ENCODE data around the gene HEATR1.
A peak's percentile ranks its signal among the peaks of the same experiment; 100 is the strongest.

Gene HEATR1

GRCh38 chr1:236540813-236541465 is 63.4 kb downstream of the HEATR1 start:
- Histone ChIP-seq H3K36me3 (ENCODE audit: insufficient read depth, low read length) (peaks cover 27% of the 10 kb centered on the region), H3K4me3 (ENCODE audit: low read depth, low read length) (no peak overlapping the region), H3K4me1 (ENCODE audit: control insufficient read depth, insufficient read depth, low read length, unreplicated experiment) (no peaks in the 10 kb centered on the region), H3K27ac (ENCODE audit: low read depth, low read length) (no peak overlapping the region), H2AFZ (ENCODE audit: low read length, unreplicated experiment) (no peak overlapping the region), H3K79me2 (ENCODE audit: control insufficient read depth, insufficient read depth, low read length, unreplicated experiment) (peaks cover 4% of the 10 kb centered on the region), H3K27me3 (ENCODE audit: insufficient read depth, low read length) (no peaks in the 10 kb centered on the region)

DNA sequence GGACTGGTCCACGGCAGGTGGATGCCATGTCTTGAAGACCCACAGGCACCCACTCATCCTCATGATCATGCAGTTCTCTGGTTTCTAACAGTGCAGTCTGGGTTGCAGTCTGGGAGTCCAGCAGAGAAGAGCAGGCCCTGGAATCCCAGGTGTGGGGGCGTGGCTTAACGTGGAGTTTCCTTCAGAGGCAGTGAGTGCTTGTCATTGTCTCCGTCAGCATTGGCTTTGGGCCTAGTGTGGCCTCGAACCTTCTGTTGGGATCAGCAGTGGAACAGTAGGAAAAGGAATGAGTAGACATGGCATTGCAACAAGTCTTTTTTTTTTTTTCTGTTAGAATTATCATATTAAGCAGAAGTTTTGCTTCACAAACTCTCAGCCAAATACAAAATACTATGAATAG is 67.8 kb downstream of the HEATR1 start:
- Histone ChIP-seq H2AFZ (ENCODE audit: low read length, unreplicated experiment) (no peak overlapping the region), H3K27me3 (ENCODE audit: insufficient read depth, low read length) (no peaks in the 10 kb centered on the region), H3K4me3 (ENCODE audit: low read depth, low read length) (no peak overlapping the region), H3K4me1 (ENCODE audit: control insufficient read depth, insufficient read depth, low read length, unreplicated experiment) (peaks cover 18% of the 10 kb centered on the region), H3K27ac (ENCODE audit: low read depth, low read length) (no peak overlapping the region), H3K36me3 (ENCODE audit: insufficient read depth, low read length) (peaks cover 8% of the 10 kb centered on the region), H3K79me2 (ENCODE audit: control insufficient read depth, insufficient read depth, low read length, unreplicated experiment) (peaks cover 19% of the 10 kb centered on the region)

DNA sequence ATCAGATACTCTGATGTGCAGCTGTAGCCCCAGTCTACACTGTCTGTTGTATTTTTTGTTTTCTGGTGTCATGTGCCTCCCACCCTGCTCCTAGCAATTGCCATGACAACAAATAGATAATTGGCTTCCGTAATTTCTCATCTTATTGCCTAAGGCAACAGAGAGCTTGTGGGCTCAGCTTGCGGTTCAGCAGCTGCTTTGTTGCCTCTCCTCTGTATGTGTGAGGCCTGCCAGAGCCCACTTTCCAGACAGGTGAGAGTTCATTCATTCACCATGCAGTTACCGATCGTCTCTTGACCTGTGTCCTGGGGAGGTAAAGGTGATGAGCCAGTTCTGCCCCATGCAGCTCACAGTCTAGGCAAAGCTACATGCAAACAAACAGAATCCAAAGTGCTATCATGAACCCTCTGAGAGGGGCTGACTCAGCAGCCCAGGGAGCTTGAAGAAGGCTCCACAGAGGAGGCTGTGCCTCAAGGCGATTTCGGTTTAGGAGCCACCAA is 68.6 kb downstream of the HEATR1 start:
- Histone ChIP-seq H2AFZ (ENCODE audit: low read length, unreplicated experiment) (no peak overlapping the region), H3K79me2 (ENCODE audit: control insufficient read depth, insufficient read depth, low read length, unreplicated experiment) (peaks cover 19% of the 10 kb centered on the region), H3K4me3 (ENCODE audit: low read depth, low read length) (no peak overlapping the region), H3K4me1 (ENCODE audit: control insufficient read depth, insufficient read depth, low read length, unreplicated experiment) (peaks cover 20% of the 10 kb centered on the region), H3K36me3 (ENCODE audit: insufficient read depth, low read length) (peaks cover 8% of the 10 kb centered on the region; the same call in 1 of the 2 replicates), H3K27ac (ENCODE audit: low read depth, low read length) (no peak overlapping the region), H3K27me3 (ENCODE audit: insufficient read depth, low read length) (no peaks in the 10 kb centered on the region)

- Histone ChIP-seq H3K27ac (ENCODE audit: low read depth, low read length) (no peak overlapping the region), H3K79me2 (ENCODE audit: control insufficient read depth, insufficient read depth, low read length, unreplicated experiment) (peaks cover 19% of the 10 kb centered on the region), H2AFZ (ENCODE audit: low read length, unreplicated experiment) (no peak overlapping the region), H3K27me3 (ENCODE audit: insufficient read depth, low read length) (no peaks in the 10 kb centered on the region), H3K4me1 (ENCODE audit: control insufficient read depth, insufficient read depth, low read length, unreplicated experiment) (peaks cover 20% of the 10 kb centered on the region), H3K36me3 (ENCODE audit: insufficient read depth, low read length) (peaks cover 8% of the 10 kb centered on the region; the same call in 1 of the 2 replicates), H3K4me3 (ENCODE audit: low read depth, low read length) (no peak overlapping the region)
Observed at GRCh38 chr1:236535190-236535589, 69.1 kb downstream of the HEATR1 start.

GRCh38 chr1:236534151-236534651 is 70.1 kb downstream of the HEATR1 start:
- H3K27ac ChIP-seq (ENCODE audit: low read depth, low read length) = peak overlapping the region; percentile 22; the same call in 1 of the 2 replicates
- H3K4me1 ChIP-seq (ENCODE audit: control insufficient read depth, insufficient read depth, low read length, unreplicated experiment) = peaks cover 20% of the 10 kb centered on the region
- H2AFZ ChIP-seq (ENCODE audit: low read length, unreplicated experiment) = no peak overlapping the region
- H3K27me3 ChIP-seq (ENCODE audit: insufficient read depth, low read length) = no peaks in the 10 kb centered on the region
- no peak overlapping the region for H3K4me3 ChIP-seq (ENCODE audit: low read depth, low read length)
- peaks cover 8% of the 10 kb centered on the region; the same call in 1 of the 2 replicates for H3K36me3 ChIP-seq (ENCODE audit: insufficient read depth, low read length)
- peaks cover 19% of the 10 kb centered on the region for H3K79me2 ChIP-seq (ENCODE audit: control insufficient read depth, insufficient read depth, low read length, unreplicated experiment)

- Histone ChIP-seq H3K27me3 (ENCODE audit: insufficient read depth, low read length) (no peaks in the 10 kb centered on the region), H3K27ac (ENCODE audit: low read depth, low read length) (no peak overlapping the region), H3K4me3 (ENCODE audit: low read depth, low read length) (no peak overlapping the region), H3K36me3 (ENCODE audit: insufficient read depth, low read length) (no peaks in the 10 kb centered on the region; the same call in 1 of the 2 replicates), H3K4me1 (ENCODE audit: control insufficient read depth, insufficient read depth, low read length, unreplicated experiment) (peaks cover 20% of the 10 kb centered on the region), H3K79me2 (ENCODE audit: control insufficient read depth, insufficient read depth, low read length, unreplicated experiment) (peaks cover 19% of the 10 kb centered on the region), H2AFZ (ENCODE audit: low read length, unreplicated experiment) (no peak overlapping the region)
Observed at GRCh38 chr1:236532850-236533249, 71.5 kb downstream of the HEATR1 start.

DNA sequence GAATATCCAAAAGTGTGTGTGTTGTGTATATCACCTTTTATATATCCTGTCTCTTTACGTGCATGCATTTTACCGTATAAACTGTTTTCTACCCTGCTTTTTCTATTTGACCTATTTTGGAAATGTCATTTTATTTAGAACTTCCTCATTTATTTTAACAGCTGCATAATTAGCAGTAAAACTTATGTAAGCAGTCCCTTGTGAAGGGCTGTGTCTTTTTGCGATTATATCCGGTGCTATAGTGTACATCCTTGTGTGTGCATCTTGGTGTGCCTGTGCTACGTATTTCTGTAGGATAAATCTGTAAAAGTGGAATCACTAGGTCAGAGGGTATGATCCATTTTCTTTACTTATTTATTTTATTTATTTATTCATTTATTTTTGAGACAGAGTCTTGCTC is 73.4 kb downstream of the HEATR1 start:
- H3K27ac ChIP-seq (ENCODE audit: low read depth, low read length) = no peak overlapping the region
- H3K4me3 ChIP-seq (ENCODE audit: low read depth, low read length) = no peak overlapping the region
- peaks cover 20% of the 10 kb centered on the region for H3K4me1 ChIP-seq (ENCODE audit: control insufficient read depth, insufficient read depth, low read length, unreplicated experiment)
- H3K79me2 ChIP-seq (ENCODE audit: control insufficient read depth, insufficient read depth, low read length, unreplicated experiment) = peaks cover 28% of the 10 kb centered on the region
- peaks cover 6% of the 10 kb centered on the region; the same call in 1 of the 2 replicates for H3K36me3 ChIP-seq (ENCODE audit: insufficient read depth, low read length)
- no peaks in the 10 kb centered on the region for H3K27me3 ChIP-seq (ENCODE audit: insufficient read depth, low read length)
- H2AFZ ChIP-seq (ENCODE audit: low read length, unreplicated experiment) = no peak overlapping the region

- Histone ChIP-seq H3K4me1 (ENCODE audit: control insufficient read depth, insufficient read depth, low read length, unreplicated experiment) (peaks cover 20% of the 10 kb centered on the region), H2AFZ (ENCODE audit: low read length, unreplicated experiment) (no peak overlapping the region), H3K27ac (ENCODE audit: low read depth, low read length) (no peak overlapping the region), H3K4me3 (ENCODE audit: low read depth, low read length) (no peak overlapping the region), H3K36me3 (ENCODE audit: insufficient read depth, low read length) (peaks cover 8% of the 10 kb centered on the region; the same call in 1 of the 2 replicates), H3K27me3 (ENCODE audit: insufficient read depth, low read length) (no peaks in the 10 kb centered on the region), H3K79me2 (ENCODE audit: control insufficient read depth, insufficient read depth, low read length, unreplicated experiment) (peaks cover 29% of the 10 kb centered on the region)
Observed at GRCh38 chr1:236530286-236530685, 74.0 kb downstream of the HEATR1 start.

DNA sequence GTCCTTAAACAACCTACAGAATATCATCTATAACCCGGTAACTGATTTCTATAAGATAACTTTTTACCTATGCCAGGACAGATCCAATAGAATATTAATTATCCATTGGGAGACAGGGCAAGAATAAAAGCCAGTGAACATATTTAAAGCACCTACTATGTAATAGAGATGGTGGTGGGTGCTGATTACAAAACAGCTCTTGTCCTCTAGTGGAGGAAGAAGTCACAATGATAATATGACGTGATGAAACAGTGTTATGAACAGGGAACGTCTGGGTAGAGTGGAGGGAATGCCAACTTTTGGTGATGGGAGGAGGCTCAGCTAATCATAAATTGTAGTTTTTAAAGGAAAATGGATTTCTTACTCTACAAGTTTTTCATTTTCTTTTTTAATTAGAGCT is 78.2 kb downstream of the HEATR1 start:
- Histone ChIP-seq H3K36me3 (ENCODE audit: insufficient read depth, low read length) (peaks cover 8% of the 10 kb centered on the region; the same call in 1 of the 2 replicates), H3K4me3 (ENCODE audit: low read depth, low read length) (no peak overlapping the region), H3K27me3 (ENCODE audit: insufficient read depth, low read length) (no peaks in the 10 kb centered on the region), H2AFZ (ENCODE audit: low read length, unreplicated experiment) (no peak overlapping the region), H3K79me2 (ENCODE audit: control insufficient read depth, insufficient read depth, low read length, unreplicated experiment) (peaks cover 25% of the 10 kb centered on the region), H3K27ac (ENCODE audit: low read depth, low read length) (no peak overlapping the region), H3K4me1 (ENCODE audit: control insufficient read depth, insufficient read depth, low read length, unreplicated experiment) (no peaks in the 10 kb centered on the region)

- Histone ChIP-seq H2AFZ (ENCODE audit: low read length, unreplicated experiment) (peak overlapping the region; percentile 58), H3K4me3 (ENCODE audit: low read depth, low read length) (peak overlapping the region; percentile 96), H3K4me1 (ENCODE audit: control insufficient read depth, insufficient read depth, low read length, unreplicated experiment) (no peaks in the 10 kb centered on the region), H3K36me3 (ENCODE audit: insufficient read depth, low read length) (peaks cover 8% of the 10 kb centered on the region; the same call in 1 of the 2 replicates), H3K27ac (ENCODE audit: low read depth, low read length) (peak overlapping the region; percentile 75), H3K27me3 (ENCODE audit: insufficient read depth, low read length) (no peaks in the 10 kb centered on the region), H3K79me2 (ENCODE audit: control insufficient read depth, insufficient read depth, low read length, unreplicated experiment) (peaks cover 25% of the 10 kb centered on the region)
Observed at GRCh38 chr1:236524895-236525184, 79.5 kb downstream of the HEATR1 start.
